MM.1S (cell line): ENCODE results near the gene KMT2E.

Experiments used
- EZH2 ChIP-seq: fragments of 300-600 bp; sonication (generic); optimal IDR thresholded peaks from 2 replicates; pipeline ENCODE3; 2017; ENCODE audit warnings: low read depth, mild to moderate bottlenecking, antibody characterized with exemption, low read length, mixed read lengths
- TF ChIP-seq, protein P1 (sequence below): fragments of 300-600 bp; sonication (generic); IDR thresholded peaks from 2 replicates; pipeline ENCODE4 v1.5.1; 2016; ENCODE audit warnings: antibody characterized with exemption, low read length, mixed read lengths

DNA sequence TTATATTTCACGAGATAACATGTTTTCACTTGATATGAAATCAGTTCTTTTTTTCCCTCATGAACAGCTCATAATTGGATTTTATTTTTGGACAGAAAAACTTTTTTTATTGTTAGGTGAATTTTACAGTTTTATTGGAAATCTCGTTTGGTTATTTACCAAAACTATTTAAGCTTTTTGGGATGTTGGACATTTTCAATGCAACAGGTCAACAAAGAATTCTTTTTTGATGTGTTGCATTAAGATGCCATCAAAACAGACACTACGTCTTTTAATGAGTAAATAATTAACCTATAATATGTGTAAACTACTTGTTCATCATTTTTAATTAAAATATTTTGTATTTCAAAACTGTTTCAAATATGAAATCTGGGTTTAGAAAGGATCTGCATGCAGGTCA is 5.3 kb downstream of the KMT2E start:
- TF ChIP-seq, protein P1, sequence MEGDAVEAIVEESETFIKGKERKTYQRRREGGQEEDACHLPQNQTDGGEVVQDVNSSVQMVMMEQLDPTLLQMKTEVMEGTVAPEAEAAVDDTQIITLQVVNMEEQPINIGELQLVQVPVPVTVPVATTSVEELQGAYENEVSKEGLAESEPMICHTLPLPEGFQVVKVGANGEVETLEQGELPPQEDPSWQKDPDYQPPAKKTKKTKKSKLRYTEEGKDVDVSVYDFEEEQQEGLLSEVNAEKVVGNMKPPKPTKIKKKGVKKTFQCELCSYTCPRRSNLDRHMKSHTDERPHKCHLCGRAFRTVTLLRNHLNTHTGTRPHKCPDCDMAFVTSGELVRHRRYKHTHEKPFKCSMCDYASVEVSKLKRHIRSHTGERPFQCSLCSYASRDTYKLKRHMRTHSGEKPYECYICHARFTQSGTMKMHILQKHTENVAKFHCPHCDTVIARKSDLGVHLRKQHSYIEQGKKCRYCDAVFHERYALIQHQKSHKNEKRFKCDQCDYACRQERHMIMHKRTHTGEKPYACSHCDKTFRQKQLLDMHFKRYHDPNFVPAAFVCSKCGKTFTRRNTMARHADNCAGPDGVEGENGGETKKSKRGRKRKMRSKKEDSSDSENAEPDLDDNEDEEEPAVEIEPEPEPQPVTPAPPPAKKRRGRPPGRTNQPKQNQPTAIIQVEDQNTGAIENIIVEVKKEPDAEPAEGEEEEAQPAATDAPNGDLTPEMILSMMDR, result no peak
- no peak for TF ChIP-seq EZH2
